HepG2 (cell line): ENCODE data around the gene TTC17. TPM values are rescaled to one million over a fixed set of nuclear protein-coding genes. Genes with fewer than 3 reads are reported as not detected.

Experiments
- CAMTA2 ChIP-seq: sonication (generic); formaldehyde crosslinking; IDR thresholded peaks from 2 replicates; pipeline ENCODE4 v1.4.0; 2020; ENCODE audit warnings: mild to moderate bottlenecking, missing genetic modification reagents, borderline replicate concordance
- ETV5 ChIP-seq: IDR thresholded peaks from 2 replicates; pipeline ENCODE4 v1.6.1; 2018; ENCODE audit warnings: missing biosample characterization, missing genetic modification reagents, inconsistent platforms, borderline replicate concordance
- HES4 ChIP-seq: sonication (generic); formaldehyde crosslinking; IDR thresholded peaks from 2 replicates; pipeline ENCODE4 v1.9.0; 2021; ENCODE audit warnings: mild to moderate bottlenecking, missing genetic modification reagents, borderline replicate concordance
- KDM2A ChIP-seq: sonication (generic); formaldehyde crosslinking; IDR thresholded peaks from 2 replicates; pipeline ENCODE4 v1.4.0; 2020; ENCODE audit warnings: low read depth, missing genetic modification reagents, borderline replicate concordance
- KMT2B ChIP-seq: IDR thresholded peaks from 2 replicates; pipeline ENCODE4 v1.6.1; 2016; ENCODE audit warnings: missing genetic modification reagents, missing compliant biosample characterization
- LCORL ChIP-seq, 2 experiments: fragments of 450-650 bp in 1 of 2; sonication (generic) in 1 of 2; formaldehyde crosslinking in 1 of 2; IDR thresholded peaks; 2 replicates each; pipeline versions ENCODE4 v1.5.0 to v1.6.1; 2017 to 2020; ENCODE audit warnings: antibody characterized with exemption in 1 of 2, missing genetic modification reagents in 1 of 2
- MBNL3 ChIP-seq: fragments of 250-450 bp; sonication (Bioruptor Pico); conservative IDR thresholded peaks from 2 replicates; pipeline ENCODE4 v1.8.0; 2022; ENCODE audit warnings: mild to moderate bottlenecking, inconsistent platforms
- PHF8 ChIP-seq: sonication (generic); formaldehyde crosslinking; IDR thresholded peaks from 2 replicates; pipeline ENCODE4 v1.5.0; 2020; ENCODE audit warnings: missing genetic modification reagents
- RAD51 ChIP-seq: fragments of 450-650 bp; IDR thresholded peaks from 2 replicates; pipeline ENCODE4 v1.6.1; 2016; ENCODE audit warnings: borderline replicate concordance
- SIN3A ChIP-seq: IDR thresholded peaks from 2 replicates; pipeline ENCODE4 v1.6.1; 2011; ENCODE audit warnings: low read depth, mild to moderate bottlenecking, control low read depth, low read length, borderline replicate concordance
- SMAD9 ChIP-seq: sonication (generic); formaldehyde crosslinking; IDR thresholded peaks from 2 replicates; pipeline ENCODE4 v1.5.1; 2020; ENCODE audit warnings: mild to moderate bottlenecking, missing genetic modification reagents
- TAF1 ChIP-seq: sonication (generic); formaldehyde crosslinking; IDR thresholded peaks from 2 replicates; pipeline ENCODE4 v1.4.0; 2020; ENCODE audit warnings: missing genetic modification reagents
- ZC3H13 ChIP-seq: sonication (generic); formaldehyde crosslinking; IDR thresholded peaks from 2 replicates; pipeline ENCODE4 v1.8.1; 2023; ENCODE audit warnings: mild to moderate bottlenecking, missing genetic modification reagents, moderate library complexity
- ZFP91 ChIP-seq: sonication (generic); formaldehyde crosslinking; IDR thresholded peaks from 2 replicates; pipeline ENCODE4 v1.9.0; 2022; ENCODE audit warnings: missing genetic modification reagents, mild to moderate bottlenecking, borderline replicate concordance
- ZNF121 ChIP-seq: sonication (generic); formaldehyde crosslinking; IDR thresholded peaks from 2 replicates; pipeline ENCODE4 v1.5.0; 2020; ENCODE audit warnings: mild to moderate bottlenecking, missing genetic modification reagents
- ZNF512B ChIP-seq: sonication (generic); formaldehyde crosslinking; IDR thresholded peaks from 2 replicates; pipeline ENCODE4 v1.5.1; 2020; ENCODE audit warnings: missing genetic modification reagents, mild to moderate bottlenecking, borderline replicate concordance
- ZNF773 ChIP-seq: sonication (generic); formaldehyde crosslinking; IDR thresholded peaks from 2 replicates; pipeline ENCODE4 v1.4.0; 2020; ENCODE audit warnings: missing genetic modification reagents, borderline replicate concordance
- ZSCAN30 ChIP-seq: sonication (generic); formaldehyde crosslinking; IDR thresholded peaks from 2 replicates; pipeline ENCODE4 v1.5.0; 2020; ENCODE audit warnings: mild to moderate bottlenecking, missing genetic modification reagents
- polyA plus RNA-seq, 8 experiments: library from polyadenylated mRNA; depleted of rRNA in 3 of 8; stranded (reverse) in 7 of 8; unstranded in 1 of 8; fragments of >200 nt; fragmentation: Illumina TruSeq in 4 of 8; extraction: Trizol in 4 of 8; gene quantifications; 2 replicates each; pipeline versions ENCODE4 v1.2.1 to v1.2.3, GENCODE V29; 2011 to 2016; ENCODE audit warnings: low read depth in 4 of 8, missing spikeins in 1 of 8, mixed read lengths in 1 of 8; ENCODE audit not compliant: insufficient read depth in 1 of 8
- total RNA-seq, 5 experiments: library from RNA; depleted of rRNA; stranded (reverse); fragments of >200 nt; fragmentation: Illumina TruSeq; extraction: Trizol; gene quantifications; 2 replicates each; pipeline ENCODE4 v1.2.3, GENCODE V29; 2016; ENCODE audit warnings: low read depth in 1 of 5
- TF ChIP-seq, protein P1 (sequence below): IDR thresholded peaks from 2 replicates; pipeline ENCODE4 v1.6.1; 2016; ENCODE audit warnings: missing compliant biosample characterization, missing genetic modification reagents, borderline replicate concordance
- TF ChIP-seq, protein P2 (sequence below): sonication (generic); formaldehyde crosslinking; IDR thresholded peaks from 2 replicates; pipeline ENCODE4 v1.4.0; 2020; ENCODE audit warnings: missing genetic modification reagents
- TF ChIP-seq, protein P3 (sequence below): sonication (generic); formaldehyde crosslinking; conservative IDR thresholded peaks from 2 replicates; pipeline ENCODE4 v1.5.0; 2020; ENCODE audit warnings: missing genetic modification reagents

Gene TTC17
- total and polyA plus RNA-seq, 2 of the 13 experiments (the other 11 are each of a cell fraction or from before 2014, with no cell fraction given) = 55.9 to 99.7 TPM

- no peak for TF ChIP-seq ZSCAN30 (CRISPR knock-in tag)
- TF ChIP-seq ETV5 = peak; percentile 22; the same call in 1 of the 2 replicates
- TF ChIP-seq ZFP91 (CRISPR knock-in tag) = peak; percentile 92
- TF ChIP-seq ZNF773 (CRISPR knock-in tag) = 0 out of 2 replicates have a peak, but pooled peaks have one; percentile 46
- peak; percentile 98 for TF ChIP-seq KDM2A (CRISPR knock-in tag)
- peak; percentile 94 for TF ChIP-seq PHF8 (CRISPR knock-in tag)
- TF ChIP-seq KMT2B (CRISPR knock-in tag) = peak; percentile 96
- TF ChIP-seq TAF1 (CRISPR knock-in tag) = peak; percentile 97
- no peak; the same call in 1 of the 2 replicates for TF ChIP-seq HES4
- peak; percentile 64; the same call in 1 of the 2 replicates for TF ChIP-seq ZNF121 (CRISPR knock-in tag)
- 0 out of 2 replicates have a peak, but pooled peaks have one; percentile 30 for TF ChIP-seq ZC3H13 (CRISPR knock-in tag)
- TF ChIP-seq SMAD9 (CRISPR knock-in tag) = no peak
- no peak for TF ChIP-seq CAMTA2 (CRISPR knock-in tag)
- TF ChIP-seq RAD51 = no peak
- TF ChIP-seq, protein P1, sequence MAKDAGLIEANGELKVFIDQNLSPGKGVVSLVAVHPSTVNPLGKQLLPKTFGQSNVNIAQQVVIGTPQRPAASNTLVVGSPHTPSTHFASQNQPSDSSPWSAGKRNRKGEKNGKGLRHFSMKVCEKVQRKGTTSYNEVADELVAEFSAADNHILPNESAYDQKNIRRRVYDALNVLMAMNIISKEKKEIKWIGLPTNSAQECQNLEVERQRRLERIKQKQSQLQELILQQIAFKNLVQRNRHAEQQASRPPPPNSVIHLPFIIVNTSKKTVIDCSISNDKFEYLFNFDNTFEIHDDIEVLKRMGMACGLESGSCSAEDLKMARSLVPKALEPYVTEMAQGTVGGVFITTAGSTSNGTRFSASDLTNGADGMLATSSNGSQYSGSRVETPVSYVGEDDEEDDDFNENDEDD (CRISPR knock-in tag) = peak; percentile 74; the same call in 1 of the 2 replicates
- TF ChIP-seq LCORL (IDR thresholded peaks at IDR 0.05) = peak; percentile 66; the same call in 1 of the 2 replicates
- no peak for TF ChIP-seq LCORL (CRISPR knock-in tag; IDR thresholded peaks at IDR 0.05)
- TF ChIP-seq, protein P2, sequence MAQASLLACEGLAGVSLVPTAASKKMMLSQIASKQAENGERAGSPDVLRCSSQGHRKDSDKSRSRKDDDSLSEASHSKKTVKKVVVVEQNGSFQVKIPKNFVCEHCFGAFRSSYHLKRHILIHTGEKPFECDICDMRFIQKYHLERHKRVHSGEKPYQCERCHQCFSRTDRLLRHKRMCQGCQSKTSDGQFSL (CRISPR knock-in tag) = peak; percentile 100
- TF ChIP-seq ZNF512B (CRISPR knock-in tag) = no peak; the same call in 1 of the 2 replicates
- TF ChIP-seq, protein P3, sequence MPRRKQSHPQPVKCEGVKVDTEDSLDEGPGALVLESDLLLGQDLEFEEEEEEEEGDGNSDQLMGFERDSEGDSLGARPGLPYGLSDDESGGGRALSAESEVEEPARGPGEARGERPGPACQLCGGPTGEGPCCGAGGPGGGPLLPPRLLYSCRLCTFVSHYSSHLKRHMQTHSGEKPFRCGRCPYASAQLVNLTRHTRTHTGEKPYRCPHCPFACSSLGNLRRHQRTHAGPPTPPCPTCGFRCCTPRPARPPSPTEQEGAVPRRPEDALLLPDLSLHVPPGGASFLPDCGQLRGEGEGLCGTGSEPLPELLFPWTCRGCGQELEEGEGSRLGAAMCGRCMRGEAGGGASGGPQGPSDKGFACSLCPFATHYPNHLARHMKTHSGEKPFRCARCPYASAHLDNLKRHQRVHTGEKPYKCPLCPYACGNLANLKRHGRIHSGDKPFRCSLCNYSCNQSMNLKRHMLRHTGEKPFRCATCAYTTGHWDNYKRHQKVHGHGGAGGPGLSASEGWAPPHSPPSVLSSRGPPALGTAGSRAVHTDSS (CRISPR knock-in tag) = no peak
- TF ChIP-seq SIN3A = peak; percentile 75
- no peak for TF ChIP-seq MBNL3 (CRISPR knock-in tag)
These were observed 46.7 kb upstream of the TTC17 start, which contains the start of gene API5 (continued) for GRCh38 chr11:43311791-43312607.
